ENCODE results near the gene TMEM119. TPM values are rescaled to one million over a fixed set of nuclear protein-coding genes. Genes with fewer than 3 reads are reported as not detected.
A peak's percentile ranks its signal among the peaks of the same experiment; 100 is the strongest.
"Not testable (repeated sequence)": the region's sequence is repeated elsewhere in the genome, so short reads cannot be mapped to it uniquely, and the experiment has no call there.

The TMEM119 gene
- total RNA-seq, 1 experiment from 2014 or later, result not detected

- no peaks in the 10 kb centered on the region for H3K9me3 ChIP-seq
- peaks cover 4% of the 10 kb centered on the region for H3K27me3 Mint-ChIP-seq (ENCODE audit: insufficient read depth, unreplicated experiment)
- BruUV-seq (replicated peaks), result no TSS peak
- intact Hi-C loops (cut with micrococcal nuclease; ENCODE audit: unreplicated experiment), result no loop called here
- H3K36me3 ChIP-seq (ENCODE audit: control insufficient read depth, insufficient read depth, low read length), result no peaks in the 10 kb centered on the region
- H3K4me3 Mint-ChIP-seq (ENCODE audit: unreplicated experiment), result peak overlapping the region; percentile 20
- H3K36me3 Mint-ChIP-seq (ENCODE audit: insufficient read depth, unreplicated experiment), result no peaks in the 10 kb centered on the region
- no peaks in the 10 kb centered on the region for H3K9me3 Mint-ChIP-seq (ENCODE audit: unreplicated experiment)
- no peak overlapping the region for H3K4me3 ChIP-seq (ENCODE audit: low read depth, low read length)
- CTCF ChIA-PET, result interaction anchor here (0.6 kb wide), 1 partner anchor 104 kb away, joined by 3 read pairs; no protein-coding TSS in a partner anchor
- H3K27me3 ChIP-seq (replicated peaks; ENCODE audit: control insufficient read depth, insufficient read depth, low read length), result no peaks in the 10 kb centered on the region
- peaks cover 9% of the 10 kb centered on the region for H3K4me1 Mint-ChIP-seq (ENCODE audit: low read depth, unreplicated experiment)
- H3K27ac Mint-ChIP-seq (ENCODE audit: unreplicated experiment), result no peak overlapping the region
- DNase-seq, result no peak
- POLR2A ChIA-PET, result interaction anchor here (0.7 kb wide), 1 partner anchor 58 kb away, joined by 18 read pairs; no protein-coding TSS in a partner anchor
- no peak for TF ChIP-seq CTCF (IDR thresholded peaks at IDR 0.05; ENCODE audit: insufficient read depth in 1 of 2, low read depth in 1 of 2, low read length in 1 of 2, severe bottlenecking in 1 of 2, unreplicated experiment in 1 of 2)
- H3K4me1 ChIP-seq, result no peaks in the 10 kb centered on the region; the same call in 1 of the 2 replicates
Observed at GRCh38 chr12:108620236-108620879, 22.5 kb upstream of the TMEM119 start.

GRCh38 chr12:108619369-108620160, 21.7 kb upstream of the TMEM119 start:
- Mint-ChIP-seq H3K9me3 (ENCODE audit: unreplicated experiment) (no peaks in the 10 kb centered on the region), H3K4me1 (ENCODE audit: low read depth, unreplicated experiment) (peaks cover 9% of the 10 kb centered on the region), H3K36me3 (ENCODE audit: insufficient read depth, unreplicated experiment) (no peaks in the 10 kb centered on the region), H3K27ac (ENCODE audit: unreplicated experiment) (no peak overlapping the region), H3K4me3 (ENCODE audit: unreplicated experiment) (peak overlapping the region; percentile 20), H3K27me3 (ENCODE audit: insufficient read depth, unreplicated experiment) (peaks cover 4% of the 10 kb centered on the region)
- CTCF ChIA-PET, result interaction anchor here (0.6 to 1.2 kb wide), 2 partner anchors 48 to 103 kb away, joined by 3 read pairs; no protein-coding TSS in a partner anchor
- Histone ChIP-seq H3K4me1 (no peaks in the 10 kb centered on the region; the same call in 1 of the 2 replicates), H3K4me3 (ENCODE audit: low read depth, low read length) (no peak overlapping the region), H3K27me3 (replicated peaks; ENCODE audit: control insufficient read depth, insufficient read depth, low read length) (no peaks in the 10 kb centered on the region), H3K9me3 (no peaks in the 10 kb centered on the region), H3K36me3 (ENCODE audit: control insufficient read depth, insufficient read depth, low read length) (no peaks in the 10 kb centered on the region)
- intact Hi-C loops (cut with micrococcal nuclease; ENCODE audit: unreplicated experiment), result no loop called here
- DNase-seq, result no peak
- POLR2A ChIA-PET, result interaction anchor here (0.7 kb wide), 2 partner anchors 57 to 716 kb away, joined by 3 to 18 read pairs; no protein-coding TSS in a partner anchor
- BruUV-seq (replicated peaks), result no TSS peak
- no peak for TF ChIP-seq CTCF (IDR thresholded peaks at IDR 0.05; ENCODE audit: insufficient read depth in 1 of 2, low read depth in 1 of 2, low read length in 1 of 2, severe bottlenecking in 1 of 2, unreplicated experiment in 1 of 2)

GRCh38 chr12:108618953-108619274, 21.0 kb upstream of the TMEM119 start:
- not testable (repeated sequence) for BruUV-seq (replicated peaks); DNase-seq; H3K4me3 Mint-ChIP-seq (ENCODE audit: unreplicated experiment); H3K36me3 ChIP-seq (ENCODE audit: control insufficient read depth, insufficient read depth, low read length); H3K27ac Mint-ChIP-seq (ENCODE audit: unreplicated experiment); H3K27me3 Mint-ChIP-seq (ENCODE audit: insufficient read depth, unreplicated experiment); H3K9me3 ChIP-seq; H3K4me1 ChIP-seq; H3K36me3 Mint-ChIP-seq (ENCODE audit: insufficient read depth, unreplicated experiment); H3K9me3 Mint-ChIP-seq (ENCODE audit: unreplicated experiment); H3K4me1 Mint-ChIP-seq (ENCODE audit: low read depth, unreplicated experiment); H3K4me3 ChIP-seq (ENCODE audit: low read depth, low read length); H3K27me3 ChIP-seq (replicated peaks; ENCODE audit: control insufficient read depth, insufficient read depth, low read length)
- ChIA-PET CTCF (interaction anchor here (0.9 to 1.5 kb wide), 3 partner anchors 25 to 57 kb away, joined by 3 to 8 read pairs (median 3); partner anchors contain the start of gene ISCU), POLR2A (interaction anchor here (0.7 kb wide), 1 partner anchor 716 kb away, joined by 3 read pairs; no protein-coding TSS in a partner anchor)
- intact Hi-C loops (cut with micrococcal nuclease; ENCODE audit: unreplicated experiment), result loop anchor here (1.0 kb wide), 2 partner anchors 49 to 56 kb away; no protein-coding TSS in a partner anchor
